HS-5 (cell line): Measurements from ENCODE around the gene ARHGAP4.

Experiments used
- DNase-seq: peaks from one replicate; pipeline ENCODE4 v3.0.0-alpha.2; 2012; ENCODE audit warnings: low read depth

Gene ARHGAP4

GRCh38 chrX:153880440-153880815 lies 45.6 kb downstream of the ARHGAP4 start:
- DNase-seq, result no peak

GRCh38 chrX:153879741-153880439 lies 46.2 kb downstream of the ARHGAP4 start:
- no peak for DNase-seq

- no peak for DNase-seq
Measured at GRCh38 chrX:153878969-153879653, 47.0 kb downstream of the ARHGAP4 start.

GRCh38 chrX:153878345-153878744 lies 47.7 kb downstream of the ARHGAP4 start:
- no peak for DNase-seq

GRCh38 chrX:153877571-153878261 lies 48.3 kb downstream of the ARHGAP4 start:
- DNase-seq, result no peak

- DNase-seq, result no peak
Measured at GRCh38 chrX:153876112-153876491, 50.0 kb downstream of the ARHGAP4 start.

- no peak for DNase-seq
Measured at GRCh38 chrX:153875391-153876111, 50.5 kb downstream of the ARHGAP4 start.

GRCh38 chrX:153874366-153875125 lies 51.5 kb downstream of the ARHGAP4 start:
- DNase-seq, result no peak

- no peak for DNase-seq
Measured at GRCh38 chrX:153874085-153874365, 52.0 kb downstream of the ARHGAP4 start.

- no peak for DNase-seq
Measured at GRCh38 chrX:153873282-153874084, 52.6 kb downstream of the ARHGAP4 start.

- DNase-seq, result no peak
Measured at GRCh38 chrX:153871946-153872878, 53.9 kb downstream of the ARHGAP4 start.

- DNase-seq, result no peak
Measured at GRCh38 chrX:153871451-153871850, 54.6 kb downstream of the ARHGAP4 start.

- DNase-seq, result no peak
Measured at GRCh38 chrX:153870791-153871360, 55.2 kb downstream of the ARHGAP4 start.

GRCh38 chrX:153870288-153870690 lies 55.8 kb downstream of the ARHGAP4 start:
- DNase-seq, result no peak

GRCh38 chrX:153869473-153870287 lies 56.4 kb downstream of the ARHGAP4 start:
- no peak for DNase-seq

GRCh38 chrX:153868576-153869472 lies 57.2 kb downstream of the ARHGAP4 start:
- DNase-seq, result no peak

- no peak for DNase-seq
Measured at GRCh38 chrX:153867671-153868070, 58.4 kb downstream of the ARHGAP4 start.

GRCh38 chrX:153867139-153867538 lies 58.9 kb downstream of the ARHGAP4 start:
- no peak for DNase-seq
